GM19395 (cell line): ENCODE results near the gene S100A7.
"Not testable (repeated sequence)": the region's sequence is repeated elsewhere in the genome, so short reads cannot be mapped to it uniquely, and the experiment has no call there.

Source experiments
- ATAC-seq: cut with Tn5 transposase; IDR thresholded peaks from one replicate; pipeline ENCODE4 v1.9.1; 2021; ENCODE audit warnings: mild to moderate bottlenecking, moderate library complexity; ENCODE audit not compliant: unreplicated experiment

S100A7 gene

DNA sequence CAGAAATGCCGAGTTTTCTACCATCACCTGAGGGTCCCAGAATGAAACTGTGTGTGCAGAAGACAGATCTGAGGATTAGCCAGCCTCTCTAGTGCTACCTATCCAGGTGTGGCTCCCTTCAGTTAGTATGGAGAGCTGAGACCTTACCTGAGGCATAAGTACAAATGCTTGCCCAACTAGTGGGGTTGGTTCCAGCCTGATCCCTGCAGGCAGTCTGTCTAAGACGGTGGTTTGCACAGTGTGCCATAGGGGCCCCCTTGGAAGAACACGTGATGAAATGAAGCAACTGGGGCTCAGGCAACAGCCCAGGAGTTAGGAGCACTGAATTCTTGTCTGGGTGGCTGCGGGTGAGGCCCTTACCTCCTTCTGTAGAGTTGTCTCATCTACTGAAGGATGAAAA lies 28.5 kb downstream of the S100A7 start:
- ATAC-seq, result no peak

DNA sequence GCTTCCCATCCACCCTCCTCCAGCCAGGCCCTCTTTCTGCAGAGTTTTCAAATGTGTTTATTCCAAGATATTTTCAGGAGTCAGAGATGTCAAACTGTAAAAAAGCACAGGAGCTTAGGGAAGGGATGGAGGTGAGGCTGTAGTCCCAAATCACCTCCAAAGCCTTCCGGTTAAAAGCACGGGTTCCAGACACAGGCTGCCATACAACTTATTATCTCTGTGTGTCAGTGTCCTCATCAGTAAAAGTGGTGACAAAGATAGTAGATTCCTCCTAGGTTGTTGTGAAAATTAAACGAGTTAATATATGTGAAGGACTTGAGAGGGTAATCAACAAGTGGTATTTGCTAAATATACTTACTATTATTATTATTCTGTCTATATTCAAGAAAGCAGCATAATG lies 29.0 kb downstream of the S100A7 start:
- no peak for ATAC-seq

DNA sequence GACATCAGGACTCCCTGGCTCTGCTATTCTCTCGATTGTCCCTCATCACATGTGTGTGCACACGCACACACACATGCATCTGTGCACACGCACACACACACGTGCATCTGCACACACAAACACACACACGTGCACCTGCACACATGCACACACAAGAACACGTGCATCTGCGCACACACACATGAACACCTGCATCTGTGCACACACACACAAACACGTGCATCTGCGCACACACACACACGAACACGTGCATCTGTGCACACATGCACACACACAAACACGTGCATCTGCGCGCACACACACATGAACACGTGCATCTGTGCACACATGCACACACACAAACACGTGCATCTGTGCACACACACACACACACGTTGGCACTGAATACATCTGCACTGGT lies 29.4 kb downstream of the S100A7 start:
- ATAC-seq, result no peak

DNA sequence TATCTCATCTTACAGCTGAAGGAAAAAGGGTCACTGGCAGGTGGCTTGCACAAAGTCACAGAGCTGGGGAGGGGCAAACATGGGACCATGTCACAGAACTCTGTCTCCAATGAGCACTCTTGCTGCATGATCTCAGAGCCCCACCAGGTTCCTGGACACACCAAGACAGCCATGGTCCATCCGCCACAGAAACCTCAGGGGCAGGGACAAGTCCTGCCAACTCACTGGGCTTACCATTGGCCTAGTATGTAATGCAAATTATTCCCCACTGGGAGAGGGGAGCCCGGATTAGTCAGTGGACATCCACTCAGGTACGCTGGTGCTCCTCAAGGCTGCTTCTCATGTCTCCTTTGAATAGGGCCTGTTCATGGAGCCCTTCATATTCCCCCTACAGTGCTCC lies 29.9 kb downstream of the S100A7 start:
- ATAC-seq, result no peak

DNA sequence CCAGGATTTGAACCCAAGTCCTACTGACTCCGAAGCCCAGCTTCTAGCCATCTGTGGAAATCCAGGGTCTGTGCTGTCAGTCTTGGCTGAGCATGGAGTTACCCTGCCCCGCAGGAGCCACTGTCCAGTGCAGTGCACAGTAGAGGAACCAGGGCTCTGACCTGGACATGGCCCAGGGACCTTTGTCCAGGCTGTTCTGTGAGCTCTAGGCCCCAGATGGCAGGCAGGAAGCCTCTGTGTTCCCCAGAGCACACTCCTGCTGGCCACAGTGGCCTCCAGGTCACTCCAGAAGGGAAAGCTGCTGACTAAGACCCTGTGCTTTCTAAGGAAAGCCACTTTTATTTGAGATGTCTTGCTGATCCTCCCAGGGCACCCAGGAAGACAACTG lies 30.3 kb downstream of the S100A7 start:
- no peak for ATAC-seq

DNA sequence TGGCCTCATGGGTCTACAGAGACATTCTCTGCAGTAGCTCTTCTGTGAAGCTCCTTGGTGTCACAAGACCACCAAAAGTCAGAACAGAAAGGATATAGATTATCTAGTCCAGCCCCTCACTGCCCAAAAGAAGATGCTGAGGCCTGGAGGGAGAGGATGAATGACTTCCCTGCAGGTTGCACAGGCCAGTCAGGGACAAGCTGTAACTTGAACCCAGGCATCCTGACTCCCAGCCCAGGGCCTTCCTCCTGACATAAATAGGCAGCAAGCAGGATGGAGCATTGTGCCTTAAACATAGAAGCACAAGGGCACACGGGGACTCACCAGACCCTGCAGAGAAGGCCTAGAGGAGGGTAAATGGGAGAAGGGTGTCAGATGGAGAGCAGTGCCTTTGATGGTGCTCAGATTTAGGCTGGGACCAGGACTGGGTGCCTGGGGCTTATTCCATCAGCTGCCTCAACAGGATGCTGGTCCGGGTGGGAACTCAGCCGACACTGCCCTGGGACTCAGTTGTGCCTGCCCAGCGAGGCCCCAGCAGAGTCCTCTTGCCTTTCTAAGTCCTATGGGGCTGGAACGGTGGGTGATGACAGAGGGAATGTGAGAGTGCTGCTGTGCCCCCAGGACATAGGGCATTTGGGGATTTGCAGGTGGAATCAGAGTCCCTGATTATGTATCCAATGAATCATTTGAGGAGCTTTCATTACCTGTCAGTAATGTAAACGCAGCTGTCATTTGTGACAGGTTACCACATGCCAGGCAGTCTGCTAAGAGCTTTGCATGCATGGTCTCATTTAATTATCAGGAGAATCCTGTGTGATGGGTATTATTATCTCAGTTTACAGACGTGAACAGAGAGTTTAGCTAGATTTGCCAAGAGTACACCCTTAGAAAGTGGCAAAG lies 30.9 kb downstream of the S100A7 start:
- ATAC-seq, result no peak

DNA sequence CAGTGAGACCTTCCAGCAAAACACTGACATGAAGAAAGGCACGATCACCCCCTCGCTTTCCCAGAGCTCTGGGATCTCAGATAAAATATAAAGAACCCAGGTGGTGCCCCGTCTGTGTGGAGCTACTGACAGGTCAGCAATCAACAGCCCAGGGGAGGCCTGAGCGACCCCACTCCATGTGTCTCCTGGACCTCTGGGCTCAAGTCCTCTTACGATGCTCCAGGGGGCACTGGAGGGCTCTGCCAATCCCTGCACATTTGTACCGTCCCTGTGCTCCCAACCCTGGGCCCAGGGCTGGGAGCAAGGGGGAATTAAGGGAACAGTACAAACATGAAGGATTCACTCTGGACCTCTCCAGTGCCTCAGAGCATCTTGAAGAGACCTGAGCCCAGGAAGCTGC lies 31.7 kb downstream of the S100A7 start:
- no peak for ATAC-seq

DNA sequence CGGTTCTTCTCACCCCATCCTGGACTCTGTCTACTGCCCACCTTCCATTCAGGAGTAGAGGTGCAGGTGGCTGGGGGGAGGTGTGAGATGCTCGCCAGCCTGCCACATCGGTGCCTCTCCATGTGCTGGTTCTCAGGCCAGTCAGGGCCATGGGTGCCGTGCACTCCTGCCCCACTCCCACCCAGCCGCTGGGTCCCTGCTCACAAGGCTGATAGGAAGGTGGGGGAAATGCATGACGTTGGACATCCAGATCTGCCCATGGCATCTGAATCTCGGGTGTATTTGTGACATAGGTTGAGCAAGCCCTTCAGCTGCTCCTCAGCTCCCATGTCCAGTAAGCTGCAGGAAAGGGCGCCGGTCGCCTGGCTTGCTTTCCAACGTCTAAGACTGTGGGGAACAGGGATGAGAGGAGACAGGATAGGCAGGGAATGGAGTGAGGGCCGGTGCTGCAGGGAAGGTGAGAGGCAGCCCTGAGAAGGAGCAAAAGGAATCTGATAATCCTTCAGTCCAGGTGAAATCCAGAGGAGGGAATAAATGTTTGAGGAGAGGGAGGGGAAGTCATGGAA lies 32.3 kb downstream of the S100A7 start:
- no peak for ATAC-seq

DNA sequence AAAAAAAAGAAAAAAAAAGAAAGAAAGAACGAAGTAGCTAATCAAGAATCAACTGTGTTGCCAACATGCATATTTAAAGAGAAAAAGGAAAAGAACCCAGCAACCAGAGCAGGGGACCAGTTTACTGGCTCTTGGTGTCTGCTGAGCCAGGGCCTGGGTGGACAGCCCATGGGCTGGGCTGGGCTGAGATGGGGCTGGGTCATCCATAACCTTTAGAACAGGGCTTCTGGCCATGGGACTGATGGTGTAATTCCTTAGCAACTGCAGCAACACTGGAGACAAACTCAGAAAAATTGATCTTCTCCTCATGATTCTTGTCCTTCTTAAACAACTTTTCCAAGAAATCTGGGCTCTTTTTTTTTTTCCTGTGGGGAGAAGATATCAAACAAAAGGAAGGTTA lies 33.6 kb downstream of the S100A7 start:
- no peak for ATAC-seq

DNA sequence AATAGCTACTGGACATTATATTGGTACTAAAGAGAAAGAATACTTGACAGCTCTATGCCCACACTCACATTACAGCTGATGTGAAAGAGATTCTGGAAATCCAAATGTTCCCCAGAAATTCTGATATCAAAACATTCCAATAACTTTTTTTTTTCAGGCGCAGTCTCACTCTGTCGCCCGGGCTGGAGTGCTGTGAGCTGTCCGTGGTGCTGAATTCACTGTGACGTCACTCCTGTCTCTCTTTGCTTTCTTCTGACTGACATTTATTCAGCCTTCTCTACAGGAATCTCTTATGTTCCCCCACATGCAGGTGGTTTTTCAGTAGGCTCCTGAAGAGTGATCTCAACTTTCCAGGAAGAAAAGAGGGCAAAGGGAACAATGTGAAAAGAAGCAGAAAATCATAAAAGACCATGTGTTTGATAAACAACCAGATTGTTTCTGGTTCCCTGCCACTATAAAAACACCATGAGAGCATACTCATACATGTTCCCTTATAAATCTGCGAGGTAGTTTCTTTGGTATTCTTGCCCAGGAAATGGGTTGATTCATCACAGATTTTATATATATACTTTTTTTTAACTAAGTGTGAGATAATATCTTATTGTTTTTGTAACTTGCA lies 37.9 kb downstream of the S100A7 start:
- no peak for ATAC-seq

DNA sequence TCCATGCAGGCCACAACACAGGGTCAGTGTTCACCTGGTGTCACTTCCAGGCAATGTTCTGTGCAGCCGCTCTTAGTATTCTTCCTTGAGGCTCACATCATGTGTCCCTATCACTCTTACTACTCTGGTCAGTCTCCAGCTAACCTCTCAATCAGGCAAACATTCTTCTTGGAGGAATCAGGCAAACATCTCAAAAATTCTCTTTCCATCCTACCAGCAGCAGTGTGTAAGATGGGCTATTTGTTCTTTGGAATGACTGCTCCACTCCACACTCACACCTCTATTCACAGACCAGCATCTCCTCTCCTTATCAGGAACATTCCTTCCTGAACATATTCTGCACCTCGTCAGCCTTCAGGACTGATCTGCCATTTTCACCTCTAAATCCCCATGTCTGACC lies 40.1 kb downstream of the S100A7 start:
- no peak for ATAC-seq

DNA sequence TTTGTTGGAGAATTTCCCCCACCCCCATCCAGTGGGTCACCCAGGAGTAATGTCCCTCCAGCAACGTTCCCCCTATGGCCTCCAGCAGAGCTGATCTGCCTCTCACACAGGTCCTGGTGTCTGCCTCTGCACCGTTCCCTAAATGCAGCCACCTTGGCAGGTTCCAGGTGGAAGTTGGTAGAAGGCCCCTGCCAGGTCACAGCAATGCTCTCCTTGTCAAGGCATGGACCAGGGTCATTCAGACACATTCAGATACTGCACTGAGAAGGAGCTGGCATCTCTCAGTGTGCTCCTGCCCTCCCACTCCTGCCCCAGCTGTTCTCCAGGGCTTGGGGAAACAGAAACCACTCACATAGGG lies 41.0 kb downstream of the S100A7 start:
- not testable (repeated sequence) for ATAC-seq

DNA sequence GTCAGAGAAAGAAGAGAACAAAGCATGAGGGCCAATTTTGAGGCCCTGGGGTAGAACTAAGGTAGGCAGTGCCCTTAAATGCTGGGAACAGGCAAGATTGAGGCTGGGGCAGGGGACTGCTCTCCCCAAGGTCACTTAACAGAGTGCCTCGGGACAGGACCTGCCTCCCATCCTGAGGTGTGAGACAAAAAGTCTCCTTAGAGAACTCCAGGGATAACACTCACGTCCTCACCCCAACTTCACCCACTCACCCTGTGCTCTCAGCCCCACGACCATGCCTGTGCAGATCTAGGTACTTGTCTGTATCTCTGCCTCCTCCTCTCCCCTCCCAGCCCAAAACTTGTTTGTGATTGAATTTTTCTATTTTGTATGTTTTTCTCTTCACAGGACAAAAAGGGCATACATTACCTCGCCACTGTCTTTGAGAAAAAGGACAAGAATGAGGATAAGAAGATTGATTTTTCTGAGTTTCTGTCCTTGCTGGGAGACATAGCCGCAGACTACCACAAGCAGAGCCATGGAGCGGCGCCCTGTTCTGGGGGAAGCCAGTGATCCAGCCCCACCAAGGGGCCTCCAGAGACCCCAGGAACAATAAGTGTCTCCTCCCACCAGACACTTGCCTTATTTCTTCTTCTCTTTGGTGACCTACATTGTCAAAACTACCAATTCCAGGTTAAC lies 41.6 kb downstream of the S100A7 start:
- not testable (repeated sequence) for ATAC-seq

DNA sequence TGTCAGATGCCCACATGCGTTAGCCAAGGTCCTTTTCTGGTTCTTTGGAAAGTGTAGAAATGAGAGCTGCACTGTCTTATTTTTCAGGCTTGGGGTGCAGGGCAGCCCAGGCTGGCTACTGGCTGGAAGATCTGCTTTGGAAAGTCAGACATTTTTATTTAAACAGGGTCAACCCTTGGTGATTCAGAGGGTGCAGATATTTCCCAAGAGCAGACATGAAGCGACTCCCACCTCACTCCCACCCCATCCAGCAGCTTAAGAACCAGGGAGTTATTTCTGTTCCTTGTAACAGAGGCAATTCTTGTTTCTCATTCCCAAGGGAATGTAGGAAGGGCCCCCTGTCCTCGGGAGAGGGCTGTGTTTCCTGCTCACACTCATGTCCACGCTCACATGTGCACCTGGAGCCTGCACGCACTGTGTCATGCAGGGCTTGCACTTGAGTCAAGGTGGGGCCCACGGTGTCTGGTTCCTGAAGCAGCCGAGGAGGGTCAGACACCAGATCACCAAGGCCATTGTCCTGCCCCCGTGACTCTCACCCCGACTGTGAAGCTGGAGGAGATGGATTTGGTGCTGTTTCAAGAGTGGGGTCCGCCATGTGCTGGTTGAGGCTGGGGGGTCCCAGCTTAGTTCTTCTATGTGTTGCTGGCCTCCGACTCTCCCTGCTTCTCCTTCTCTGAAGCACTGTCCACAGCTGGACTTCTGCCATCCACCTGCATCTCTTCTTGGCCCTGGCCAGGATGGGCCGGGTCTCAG lies 43.1 kb downstream of the S100A7 start:
- ATAC-seq, result no peak

DNA sequence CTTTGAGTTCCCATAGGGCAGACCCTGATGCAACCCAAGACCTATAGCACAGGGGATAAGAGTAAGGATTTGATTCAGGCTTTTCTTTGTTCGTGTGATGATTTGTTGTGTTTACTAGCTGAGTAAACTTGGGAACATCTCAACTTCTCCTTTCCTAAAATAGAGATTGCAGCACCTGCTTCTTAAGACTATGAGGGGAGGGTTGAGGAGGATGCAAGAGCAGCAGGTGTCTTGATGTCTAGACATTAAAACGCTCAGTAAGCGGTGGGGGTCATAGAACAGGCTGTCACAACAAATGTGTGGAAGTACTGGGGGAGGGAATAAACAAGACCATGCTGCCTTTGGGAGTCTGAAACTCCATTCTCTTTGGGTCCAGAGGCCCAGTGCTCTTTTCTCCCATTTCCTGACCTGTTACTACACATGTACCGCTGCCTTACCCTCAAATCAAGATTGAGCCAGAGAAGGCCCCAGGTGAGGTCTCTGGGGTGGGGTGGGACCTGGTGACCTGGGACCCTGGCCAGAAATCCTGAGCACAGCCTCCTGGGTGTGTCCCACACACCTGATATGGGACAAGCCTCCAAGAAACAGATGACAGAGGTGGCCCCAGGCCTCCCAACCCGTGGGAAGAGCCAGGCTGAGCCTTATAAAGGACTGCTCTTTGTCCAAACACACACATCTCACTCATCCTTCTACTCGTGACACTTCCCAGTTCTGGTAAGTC lies 44.4 kb downstream of the S100A7 start, which contains the start of gene S100A7A:
Gene S100A7A (plus strand): TSS at position 671 of the 721 bp plus-strand sequence. CDS start 1,563 bp downstream, outside the sequence.
- no peak for ATAC-seq

DNA sequence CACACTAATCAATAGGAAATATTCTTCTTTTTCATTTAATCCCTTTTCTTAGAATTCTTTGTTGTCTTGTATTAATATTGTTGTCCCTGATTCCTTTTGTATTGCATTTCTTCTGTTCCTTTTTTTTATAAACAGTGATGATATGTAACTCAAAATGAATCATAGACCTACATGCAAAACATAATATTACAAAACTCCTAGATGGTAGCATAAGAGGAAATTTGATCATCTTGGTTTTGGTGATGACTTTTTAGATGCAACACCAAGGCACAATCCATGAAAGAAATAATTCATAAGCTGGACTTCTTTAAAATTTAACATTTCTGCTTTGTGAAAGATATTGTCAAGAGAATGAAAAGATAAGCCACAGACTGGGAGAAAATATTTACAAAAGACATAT lies 46.5 kb downstream of the S100A7 start:
- not testable (repeated sequence) for ATAC-seq
